ENCODE results near the gene CAPS2.
A peak's percentile ranks its signal among the peaks of the same experiment; 100 is the strongest.
"Not testable (repeated sequence)": the region's sequence is repeated elsewhere in the genome, so short reads cannot be mapped to it uniquely, and the experiment has no call there.

CAPS2 gene

GRCh38 chr12:75349946-75350345 is 19.8 kb upstream of the CAPS2 start:
- no peaks in the 10 kb centered on the region for H4K20me1 ChIP-seq
- no peaks in the 10 kb centered on the region for H3K36me3 ChIP-seq
- H3K4me1 ChIP-seq: no peaks in the 10 kb centered on the region
- H3K27me3 ChIP-seq: no peaks in the 10 kb centered on the region
- H3K4me2 ChIP-seq: no peak overlapping the region
- TF ChIP-seq Cebpa-rat (IDR thresholded peaks at IDR 0.05): no peak
- peaks cover 6 to 22% (median 10%) of the 10 kb centered on the region in 11 experiments; a peak in 21 of 22 replicates for H3K9me3 ChIP-seq (replicated peaks in 1 of 11)
- no peak overlapping the region for H3K9ac ChIP-seq
- H3K4me3 ChIP-seq: no peak overlapping the region
- H3K27ac ChIP-seq: no peak overlapping the region

GRCh38 chr12:75346215-75346614 is 16.1 kb upstream of the CAPS2 start:
- H3K4me3 ChIP-seq; H3K36me3 ChIP-seq; H4K20me1 ChIP-seq; H3K9ac ChIP-seq; H3K27ac ChIP-seq; H3K4me2 ChIP-seq; H3K27me3 ChIP-seq; H3K4me1 ChIP-seq; H3K9me3 ChIP-seq (replicated peaks in 1 of 11): not testable (repeated sequence)

- Histone ChIP-seq H3K4me2 (no peak overlapping the region), H3K36me3 (no peaks in the 10 kb centered on the region), H3K4me3 (no peak overlapping the region), H4K20me1 (no peaks in the 10 kb centered on the region), H3K27ac (no peak overlapping the region), H3K9ac (no peak overlapping the region), H3K27me3 (no peaks in the 10 kb centered on the region), H3K9me3 (replicated peaks in 1 of 11) (peaks cover 0 to 7% (median 0%) of the 10 kb centered on the region in 11 experiments; a peak in 6 of 22 replicates), H3K4me1 (no peaks in the 10 kb centered on the region)
- TF ChIP-seq Cebpa-rat (IDR thresholded peaks at IDR 0.05): no peak
These were observed 15.4 kb upstream of the CAPS2 start for GRCh38 chr12:75345531-75345930.

GRCh38 chr12:75341873-75342272 is 11.7 kb upstream of the CAPS2 start:
- H3K4me2 ChIP-seq: no peak overlapping the region
- no peak overlapping the region for H3K9ac ChIP-seq
- no peaks in the 10 kb centered on the region for H3K27me3 ChIP-seq
- no peaks in the 10 kb centered on the region for H3K4me1 ChIP-seq
- no peak for TF ChIP-seq Cebpa-rat (IDR thresholded peaks at IDR 0.05)
- no peak overlapping the region for H3K27ac ChIP-seq
- H3K36me3 ChIP-seq: no peaks in the 10 kb centered on the region
- H4K20me1 ChIP-seq: no peaks in the 10 kb centered on the region
- H3K4me3 ChIP-seq: no peak overlapping the region
- H3K9me3 ChIP-seq (replicated peaks in 1 of 11): peaks cover 0 to 7% (median 0%) of the 10 kb centered on the region in 11 experiments; a peak in 6 of 22 replicates

- peaks cover 0 to 7% (median 0%) of the 10 kb centered on the region in 11 experiments; a peak in 6 of 22 replicates for H3K9me3 ChIP-seq (replicated peaks in 1 of 11)
- no peak overlapping the region for H3K4me3 ChIP-seq
- no peaks in the 10 kb centered on the region for H3K36me3 ChIP-seq
- H3K4me1 ChIP-seq: peaks cover 0 to 4% (median 0%) of the 10 kb centered on the region in 10 experiments; a peak in 1 of 20 replicates
- TF ChIP-seq Cebpa-rat (IDR thresholded peaks at IDR 0.05): no peak
- no peaks in the 10 kb centered on the region for H4K20me1 ChIP-seq
- no peak overlapping the region for H3K9ac ChIP-seq
- no peak overlapping the region for H3K27ac ChIP-seq
- H3K4me2 ChIP-seq: no peak overlapping the region
- no peaks in the 10 kb centered on the region for H3K27me3 ChIP-seq
These were observed 7.8 kb upstream of the CAPS2 start for GRCh38 chr12:75337905-75338304.

GRCh38 chr12:75334384-75335030 is 4.4 kb upstream of the CAPS2 start, which contains the start of gene GLIPR1L1:
GLIPR1L1 (plus strand) TSS chr12:75334670; CDS start chr12:75334729, 59 bp downstream.
- H3K9me3 ChIP-seq (replicated peaks in 1 of 11): no peaks in the 10 kb centered on the region
- no peak within 1 kb of the TSS for H3K27ac ChIP-seq
- no peak within 1 kb of the TSS for H3K4me3 ChIP-seq
- H4K20me1 ChIP-seq: no peaks in the 10 kb centered on the region
- H3K27me3 ChIP-seq: no peaks in the 10 kb centered on the region
- no peaks in the 10 kb centered on the region for H3K36me3 ChIP-seq
- H3K4me2 ChIP-seq: peak within 1 kb of the TSS in 1 of 11 experiments; percentile 2; a peak in 1 of 22 replicates
- peaks cover 0 to 7% (median 4%) of the 10 kb centered on the region in 10 experiments; a peak in 13 of 20 replicates for H3K4me1 ChIP-seq
- no peak within 1 kb of the TSS for H3K9ac ChIP-seq
- TF ChIP-seq Cebpa-rat (IDR thresholded peaks at IDR 0.05): no peak

- Histone ChIP-seq H3K9me3 (replicated peaks in 1 of 11) (no peaks in the 10 kb centered on the region), H3K27me3 (no peaks in the 10 kb centered on the region), H4K20me1 (no peaks in the 10 kb centered on the region), H3K9ac (no peak overlapping the region), H3K4me3 (no peak overlapping the region), H3K4me1 (peaks cover 0 to 11% (median 5%) of the 10 kb centered on the region in 10 experiments; a peak in 14 of 20 replicates), H3K36me3 (no peaks in the 10 kb centered on the region), H3K4me2 (no peak overlapping the region), H3K27ac (no peak overlapping the region)
- no peak for TF ChIP-seq Cebpa-rat (IDR thresholded peaks at IDR 0.05)
These were observed 2.5 kb downstream of the CAPS2 start for GRCh38 chr12:75327642-75328041.

GRCh38 chr12:75323663-75324062 is 6.5 kb downstream of the CAPS2 start:
- Histone ChIP-seq H3K9me3 (replicated peaks in 1 of 11) (no peaks in the 10 kb centered on the region), H3K4me2 (no peak overlapping the region), H3K9ac (no peak overlapping the region), H3K4me3 (no peak overlapping the region), H4K20me1 (no peaks in the 10 kb centered on the region), H3K36me3 (no peaks in the 10 kb centered on the region), H3K27me3 (no peaks in the 10 kb centered on the region), H3K27ac (no peak overlapping the region), H3K4me1 (no peaks in the 10 kb centered on the region)
- no peak for TF ChIP-seq Cebpa-rat (IDR thresholded peaks at IDR 0.05)

GRCh38 chr12:75322464-75322863 is 7.7 kb downstream of the CAPS2 start:
- Histone ChIP-seq H3K4me2 (no peak overlapping the region), H3K36me3 (no peaks in the 10 kb centered on the region), H3K4me1 (no peaks in the 10 kb centered on the region), H3K9me3 (replicated peaks in 1 of 11) (no peaks in the 10 kb centered on the region), H3K4me3 (no peak overlapping the region), H3K9ac (no peak overlapping the region), H3K27ac (no peak overlapping the region), H4K20me1 (no peaks in the 10 kb centered on the region), H3K27me3 (no peaks in the 10 kb centered on the region)
- TF ChIP-seq Cebpa-rat (IDR thresholded peaks at IDR 0.05): no peak

GRCh38 chr12:75317784-75318183 is 12.3 kb downstream of the CAPS2 start:
- H3K27me3 ChIP-seq: no peaks in the 10 kb centered on the region
- no peaks in the 10 kb centered on the region for H3K9me3 ChIP-seq (replicated peaks in 1 of 11)
- H3K4me3 ChIP-seq: no peak overlapping the region
- no peaks in the 10 kb centered on the region for H3K36me3 ChIP-seq
- no peaks in the 10 kb centered on the region for H3K4me1 ChIP-seq
- no peak overlapping the region for H3K27ac ChIP-seq
- H3K4me2 ChIP-seq: no peak overlapping the region
- no peak overlapping the region for H3K9ac ChIP-seq
- TF ChIP-seq Cebpa-rat (IDR thresholded peaks at IDR 0.05): no peak
- no peaks in the 10 kb centered on the region for H4K20me1 ChIP-seq

All from BLaER1 treated with 17β-estradiol and CSF1 and Interleukin-3, amounts not matched to agents 10 nM and 100 nM (cell line).